Muscle layer of duodenum (tissue), 2 donors: ENCODE data around the gene SRSF6.
"Not testable (repeated sequence)": the region's sequence is repeated elsewhere in the genome, so short reads cannot be mapped to it uniquely, and the experiment has no call there.

Experiments used
- H3K27ac ChIP-seq: one replicate; pipeline ENCODE4 v1.7.0; 2013; ENCODE audit warnings: mild to moderate bottlenecking, low read length
- H3K27me3 ChIP-seq: one replicate; pipeline ENCODE4 v1.7.0; 2013; ENCODE audit warnings: low read depth, mild to moderate bottlenecking, control low read depth, low read length
- H3K36me3 ChIP-seq, 2 donors: one replicate each; pipeline ENCODE4 v1.7.0; 2013; ENCODE audit warnings: low read length in 2 of 2, control low read depth in 1 of 2, mild to moderate bottlenecking in 1 of 2; ENCODE audit not compliant: insufficient read depth in 2 of 2, control insufficient read depth in 1 of 2
- H3K4me1 ChIP-seq, 2 donors: one replicate each; pipeline ENCODE4 v1.7.0; 2013; ENCODE audit warnings: low read length in 2 of 2, mild to moderate bottlenecking in 2 of 2, control low read depth in 1 of 2, moderate library complexity in 1 of 2; ENCODE audit not compliant: insufficient read depth in 2 of 2, control insufficient read depth in 1 of 2
- H3K4me3 ChIP-seq, 2 donors: one replicate each; pipeline ENCODE4 v1.7.0; 2013; ENCODE audit warnings: low read length in 2 of 2, low read depth in 1 of 2, mild to moderate bottlenecking in 1 of 2
- H3K9me3 ChIP-seq, 2 donors: one replicate each; pipeline ENCODE4 v1.7.0; 2013; ENCODE audit warnings: low read length in 2 of 2, control low read depth in 1 of 2, mild to moderate bottlenecking in 1 of 2; ENCODE audit not compliant: control insufficient read depth in 1 of 2
- donor health status: healthy.

SRSF6 gene

DNA sequence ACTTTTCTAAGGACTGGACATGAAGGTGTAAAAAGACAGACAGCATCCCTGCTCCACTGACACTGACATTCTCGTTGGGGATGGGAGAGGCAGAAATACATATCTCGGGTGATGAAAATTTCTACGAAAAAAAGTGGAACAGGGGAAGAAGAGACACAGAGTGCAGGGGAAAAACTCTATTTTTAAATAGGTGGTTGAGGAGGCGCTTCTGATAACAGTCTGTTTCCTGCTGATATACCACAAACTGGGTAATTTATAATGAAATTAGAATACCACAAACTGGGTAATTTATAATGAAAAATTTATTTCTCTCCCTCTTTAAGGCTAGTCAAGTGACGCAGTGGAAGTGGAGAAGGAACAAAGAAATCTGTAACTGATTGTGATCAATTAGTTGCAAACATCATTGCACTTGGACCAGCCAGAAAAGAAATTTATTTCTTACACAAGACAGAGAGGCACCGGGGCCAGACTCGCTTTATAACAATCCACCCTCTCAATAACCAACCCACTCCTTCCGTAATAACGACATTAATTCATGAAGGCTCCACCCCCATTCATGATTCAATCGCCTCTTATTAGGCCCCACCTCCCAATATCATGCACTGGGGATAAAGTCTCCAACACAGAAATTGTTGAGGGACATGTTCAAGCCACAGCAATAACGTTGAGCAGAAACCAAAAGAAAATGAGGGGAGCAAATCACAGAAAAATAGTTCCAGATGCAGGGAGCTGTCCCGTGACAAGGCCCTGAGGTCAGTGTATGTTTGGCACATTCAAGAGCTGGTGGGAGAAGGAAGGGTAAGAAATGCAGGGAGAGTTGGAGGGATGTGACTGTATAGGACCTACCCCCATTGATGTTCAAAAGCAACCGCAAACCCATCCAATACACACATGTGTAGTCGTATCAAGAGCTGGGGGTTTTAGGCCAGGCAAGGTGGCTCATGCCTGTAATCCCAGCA is 6.6 kb upstream of the SRSF6 start:
- Histone ChIP-seq H3K36me3 (no peaks in the 10 kb centered on the region), H3K4me1 (no peaks in the 10 kb centered on the region), H3K4me3 (no peak overlapping the region), H3K27me3 (peaks cover 10% of the 10 kb centered on the region), H3K9me3 (no peaks in the 10 kb centered on the region), H3K27ac (no peak overlapping the region)

DNA sequence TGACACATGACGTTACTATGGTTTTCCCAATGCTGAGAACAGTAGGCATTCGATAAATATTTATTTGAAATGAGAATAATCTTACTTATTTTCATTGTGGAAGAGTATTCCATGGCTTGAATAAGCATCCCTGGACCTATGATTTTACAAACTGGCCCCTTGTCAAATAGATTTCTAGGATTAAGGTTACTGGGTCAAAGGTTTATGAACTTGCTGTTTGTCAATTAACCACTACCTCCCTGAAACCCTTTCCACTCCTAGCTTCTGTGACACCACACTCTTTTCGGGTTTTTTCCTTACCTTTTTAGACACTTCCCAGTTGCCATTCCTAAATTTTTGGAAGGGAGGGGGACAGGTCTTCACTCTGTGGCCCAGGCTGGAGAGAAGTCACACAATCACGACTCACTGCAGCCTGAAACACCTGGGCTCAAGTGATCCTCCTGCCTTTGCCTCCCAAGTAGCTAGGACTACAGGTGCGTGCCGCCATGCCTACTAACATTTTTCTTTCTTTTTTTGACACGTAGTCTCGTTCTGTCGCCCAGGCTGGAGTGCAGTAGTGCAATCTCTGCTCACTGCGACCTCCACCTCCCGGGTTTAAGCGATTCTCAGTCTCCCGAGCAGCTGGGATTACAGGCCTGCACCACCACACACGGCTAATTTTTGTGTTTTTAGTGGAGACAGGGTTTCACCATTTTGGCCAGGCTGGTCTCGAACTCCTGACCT is 5.1 kb upstream of the SRSF6 start:
- H3K4me1 ChIP-seq, result peaks cover 3 to 6% of the 10 kb centered on the region in 2 donors
- peaks cover 0 to 2% of the 10 kb centered on the region in 2 donors for H3K36me3 ChIP-seq
- H3K4me3 ChIP-seq, result no peak overlapping the region
- H3K9me3 ChIP-seq, result no peaks in the 10 kb centered on the region
- H3K27me3 ChIP-seq, result peaks cover 10% of the 10 kb centered on the region
- H3K27ac ChIP-seq, result no peak overlapping the region

DNA sequence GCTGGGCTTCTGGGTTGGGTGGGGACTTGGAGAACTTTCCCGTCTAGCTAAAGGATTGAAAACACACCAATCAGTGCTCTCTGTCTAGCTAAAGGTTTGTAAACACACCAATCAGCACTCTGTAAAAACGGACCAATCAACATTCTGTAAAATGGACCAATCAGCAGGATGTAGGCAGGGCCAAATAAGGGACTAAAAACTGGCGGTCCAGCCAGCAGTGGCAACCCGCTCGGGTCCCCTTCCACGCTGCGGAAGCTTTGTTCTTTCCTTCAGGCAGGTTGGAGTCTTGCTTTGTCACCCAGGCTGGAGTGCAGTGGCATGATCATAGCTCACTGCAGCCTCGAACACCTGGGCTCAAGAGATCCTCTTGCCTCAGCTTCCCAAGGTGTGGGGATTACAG is 1.4 kb upstream of the SRSF6 start:
- Histone ChIP-seq H3K4me3 (peak overlapping the region in 1 of 2 donors; percentile 87), H3K4me1 (peaks cover 11 to 16% of the 10 kb centered on the region in 2 donors), H3K36me3 (peaks cover 23 to 25% of the 10 kb centered on the region in 2 donors)
- H3K27me3 ChIP-seq, H3K27ac ChIP-seq, H3K9me3 ChIP-seq: not testable (repeated sequence)

DNA sequence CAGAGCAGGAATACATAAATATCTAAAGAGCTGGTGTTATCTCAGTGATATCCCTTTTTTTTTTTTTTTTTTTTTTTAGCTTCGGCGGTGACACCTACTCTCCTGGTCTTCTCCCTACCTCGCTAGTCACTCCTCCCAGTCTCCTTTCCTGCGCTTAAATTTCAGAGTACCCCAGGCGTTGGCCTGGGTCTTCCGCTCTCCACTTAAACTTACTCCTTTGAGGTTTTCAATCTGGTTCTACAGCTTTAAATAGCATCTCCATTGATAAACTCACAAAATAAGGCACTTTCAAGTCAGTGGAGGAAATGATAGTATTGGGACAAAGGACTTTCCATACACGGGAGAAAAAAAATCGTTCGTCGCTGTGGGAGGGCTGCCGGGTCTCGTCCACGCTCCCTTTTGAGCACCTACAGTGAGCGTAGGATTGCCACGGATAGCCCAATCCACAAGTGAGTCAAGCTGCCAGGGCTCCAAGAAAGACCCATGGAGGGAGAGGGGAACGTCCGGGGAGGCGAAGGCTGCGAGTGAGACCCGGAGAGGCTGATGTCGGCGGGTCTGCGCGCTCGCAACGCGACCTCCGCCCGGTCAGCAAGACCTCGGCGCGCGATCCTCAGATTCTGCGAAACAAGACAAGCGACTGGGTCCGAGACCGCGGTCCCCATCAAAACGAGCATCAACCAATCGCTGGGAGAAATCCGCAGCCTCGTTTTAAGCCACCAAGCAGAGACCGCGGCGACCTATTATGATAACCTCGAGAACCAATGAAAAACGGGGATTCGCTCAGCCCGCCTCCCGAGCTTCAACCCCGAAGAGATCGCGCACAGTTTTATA is 672 bp upstream of the SRSF6 start:
- Histone ChIP-seq H3K9me3 (no peaks in the 10 kb centered on the region), H3K4me3 (peak overlapping the region; percentile 87 to 89), H3K4me1 (peaks cover 11 to 16% of the 10 kb centered on the region in 2 donors), H3K27ac (peak overlapping the region; percentile 98), H3K27me3 (no peaks in the 10 kb centered on the region), H3K36me3 (peaks cover 27 to 33% of the 10 kb centered on the region in 2 donors)

DNA sequence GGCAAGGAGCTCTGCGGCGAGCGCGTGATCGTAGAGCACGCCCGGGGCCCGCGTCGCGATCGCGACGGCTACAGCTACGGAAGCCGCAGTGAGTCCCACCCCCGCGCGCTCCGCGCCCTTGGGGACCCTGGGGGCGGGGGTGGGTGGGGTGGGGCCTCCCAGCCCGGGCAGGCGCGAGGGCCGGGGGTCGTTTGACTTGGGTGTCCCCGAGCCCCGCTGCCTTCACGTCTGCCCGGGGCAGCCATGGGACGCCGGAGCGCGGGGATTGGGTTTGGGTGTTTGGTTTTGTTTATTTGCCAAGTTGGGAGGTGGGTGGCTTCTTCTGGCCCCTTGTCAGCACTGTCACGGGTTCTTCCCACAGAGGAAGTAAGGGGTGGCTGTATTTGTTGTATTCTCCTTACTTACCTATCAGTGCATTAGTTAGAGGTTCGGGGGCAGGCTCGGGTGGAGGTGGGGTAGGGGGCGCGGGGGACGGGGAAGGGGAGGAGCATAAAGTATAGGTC is 777 bp downstream of the SRSF6 start:
- H3K4me1 ChIP-seq, result peaks cover 11 to 23% of the 10 kb centered on the region in 2 donors
- no peaks in the 10 kb centered on the region for H3K9me3 ChIP-seq
- H3K27ac ChIP-seq, result peak overlapping the region; percentile 98
- peak overlapping the region; percentile 87 to 89 for H3K4me3 ChIP-seq
- peaks cover 41 to 46% of the 10 kb centered on the region in 2 donors for H3K36me3 ChIP-seq
- no peaks in the 10 kb centered on the region for H3K27me3 ChIP-seq

DNA sequence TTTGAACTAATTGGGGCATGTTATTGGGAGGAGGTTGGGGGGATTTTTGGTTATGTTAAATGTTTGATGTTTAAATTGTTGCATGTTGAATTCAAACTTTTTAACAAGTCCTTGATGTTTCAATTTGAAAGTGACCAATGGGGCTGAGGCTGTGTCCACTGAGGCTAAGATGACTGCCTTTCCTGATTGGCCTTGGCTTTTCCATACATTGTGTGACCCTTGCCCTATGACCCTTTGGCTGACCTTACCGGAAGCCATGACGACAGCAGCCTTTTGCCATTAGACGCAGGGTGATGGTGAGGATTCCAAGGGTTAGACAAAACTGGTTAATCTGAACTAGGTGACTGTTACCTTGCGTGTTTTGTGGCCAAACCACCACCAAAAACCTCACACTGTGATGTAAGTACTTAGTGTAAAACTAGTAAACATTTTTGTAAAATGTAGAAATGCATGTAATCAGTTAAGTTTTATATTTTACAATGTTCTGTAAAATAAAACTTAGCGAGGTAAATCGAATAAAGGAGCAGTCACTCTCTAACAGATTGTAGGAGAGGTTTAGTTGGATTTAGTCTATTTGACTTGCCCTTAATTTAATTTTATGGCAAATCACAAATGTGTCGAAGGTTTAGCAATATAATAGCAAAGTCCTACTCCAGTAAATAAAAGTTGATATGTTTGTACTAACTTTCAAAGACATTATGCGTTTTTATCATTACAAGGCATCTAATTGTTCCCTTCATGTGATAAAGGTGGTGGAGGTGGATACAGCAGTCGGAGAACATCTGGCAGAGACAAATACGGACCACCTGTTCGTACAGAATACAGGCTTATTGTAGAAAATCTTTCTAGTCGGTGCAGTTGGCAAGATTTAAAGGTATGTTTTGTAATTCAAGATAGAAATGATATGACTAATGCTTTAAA is 1.6 kb downstream of the SRSF6 start:
- Histone ChIP-seq H3K27ac (peak overlapping the region; percentile 82), H3K36me3 (peaks cover 49 to 55% of the 10 kb centered on the region in 2 donors), H3K4me3 (peak overlapping the region; percentile 87 to 89)

DNA sequence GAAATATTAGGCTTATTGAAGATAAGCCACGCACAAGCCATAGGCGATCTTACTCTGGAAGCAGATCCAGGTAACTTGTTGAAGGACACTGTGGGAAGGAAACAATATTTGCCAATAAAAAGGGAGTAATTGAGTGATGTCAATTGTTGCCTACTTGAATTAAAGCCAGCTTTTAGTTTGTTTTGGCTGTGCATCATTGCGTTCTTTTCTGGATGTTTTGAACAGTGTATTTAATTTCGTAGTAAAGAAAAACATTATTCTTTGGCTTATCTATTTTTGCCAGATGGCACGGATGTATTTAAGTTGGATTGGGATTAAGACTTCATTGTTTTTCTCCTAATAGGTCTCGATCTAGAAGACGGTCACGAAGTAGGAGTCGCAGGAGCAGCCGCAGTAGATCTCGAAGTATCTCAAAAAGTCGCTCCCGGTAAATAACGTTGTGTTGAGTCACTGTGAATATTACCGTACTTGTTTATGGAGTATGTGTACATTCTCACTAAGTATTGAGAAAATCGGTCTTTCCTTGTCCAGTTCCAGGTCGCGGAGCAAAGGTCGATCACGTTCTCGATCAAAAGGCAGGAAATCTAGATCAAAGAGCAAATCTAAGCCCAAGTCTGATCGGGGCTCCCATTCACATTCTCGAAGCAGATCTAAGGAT is 2.6 kb downstream of the SRSF6 start:
- Histone ChIP-seq H3K9me3 (no peaks in the 10 kb centered on the region), H3K27me3 (no peaks in the 10 kb centered on the region), H3K27ac (no peak overlapping the region), H3K4me1 (peaks cover 11 to 23% of the 10 kb centered on the region in 2 donors), H3K4me3 (no peak overlapping the region), H3K36me3 (peaks cover 49 to 64% of the 10 kb centered on the region in 2 donors)

More for the DNA sequence above, 1.6 kb downstream of the SRSF6 start:
- Histone ChIP-seq H3K4me1 (peaks cover 11 to 23% of the 10 kb centered on the region in 2 donors), H3K27me3 (no peaks in the 10 kb centered on the region), H3K9me3 (no peaks in the 10 kb centered on the region)

DNA sequence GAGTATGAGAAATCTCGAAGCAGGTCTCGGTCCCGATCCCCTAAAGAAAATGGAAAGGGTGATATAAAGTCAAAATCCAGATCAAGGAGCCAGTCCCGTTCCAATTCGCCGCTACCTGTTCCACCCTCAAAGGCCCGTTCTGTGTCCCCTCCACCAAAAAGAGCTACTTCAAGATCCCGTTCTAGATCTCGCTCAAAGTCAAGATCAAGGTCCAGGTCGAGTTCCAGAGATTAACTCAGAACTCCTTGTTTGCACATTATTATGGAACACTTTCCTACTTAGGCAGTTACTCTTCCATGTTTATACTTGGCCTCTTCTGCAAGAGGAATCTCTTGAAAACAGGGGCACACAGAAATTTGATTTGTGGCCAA is 3.1 kb downstream of the SRSF6 start:
- peaks cover 53 to 69% of the 10 kb centered on the region in 2 donors for H3K36me3 ChIP-seq
- H3K27me3 ChIP-seq, result no peaks in the 10 kb centered on the region
- H3K9me3 ChIP-seq, result no peaks in the 10 kb centered on the region
- no peak overlapping the region for H3K4me3 ChIP-seq
- peaks cover 11 to 23% of the 10 kb centered on the region in 2 donors for H3K4me1 ChIP-seq
- no peak overlapping the region for H3K27ac ChIP-seq

DNA sequence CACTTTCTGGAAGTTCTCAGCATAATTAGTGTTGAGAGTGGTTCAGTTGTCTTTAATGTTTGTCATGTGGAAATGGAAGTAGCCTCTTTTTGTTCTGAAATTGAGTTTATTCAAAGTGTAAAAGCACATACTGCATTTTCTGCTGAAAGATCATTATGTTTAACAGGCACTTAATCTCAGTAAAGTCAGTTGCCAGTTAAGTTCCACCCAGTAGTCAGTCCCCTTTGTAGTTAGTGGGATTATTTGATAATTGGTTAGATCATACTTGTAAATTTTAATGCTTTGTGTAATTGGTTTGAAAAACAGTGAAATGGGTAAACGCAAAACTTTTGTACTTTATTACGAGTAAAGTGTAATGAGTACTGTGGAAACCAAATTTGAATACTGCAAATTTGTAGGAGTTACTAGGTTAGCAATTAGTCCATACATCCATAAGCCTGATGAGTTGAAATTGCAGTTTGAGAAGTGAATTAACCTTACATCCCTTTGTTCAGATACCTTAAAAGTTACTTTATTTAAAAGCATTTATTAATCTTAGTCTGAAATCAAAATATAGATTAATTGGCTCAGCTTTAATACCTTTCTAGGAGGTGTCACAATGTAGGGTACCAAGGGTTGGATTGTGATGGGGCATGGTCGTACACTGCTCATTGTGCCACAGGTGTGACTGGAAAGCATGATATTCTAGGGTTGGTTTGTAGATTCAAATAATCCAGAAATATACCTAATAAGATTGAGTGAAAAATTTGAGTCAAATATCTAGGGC is 4.4 kb downstream of the SRSF6 start:
- Histone ChIP-seq H3K27me3 (no peaks in the 10 kb centered on the region), H3K4me3 (no peak overlapping the region), H3K4me1 (peaks cover 8 to 16% of the 10 kb centered on the region in 2 donors), H3K27ac (no peak overlapping the region), H3K9me3 (no peaks in the 10 kb centered on the region), H3K36me3 (peaks cover 56 to 74% of the 10 kb centered on the region in 2 donors)
